HS-5 (cell line): ENCODE results near the gene CNBD2.
"Not testable (repeated sequence)": the region's sequence is repeated elsewhere in the genome, so short reads cannot be mapped to it uniquely, and the experiment has no call there.

ENCODE experiments used
- DNase-seq: peaks from one replicate; pipeline ENCODE4 v3.0.0-alpha.2; 2012; ENCODE audit warnings: low read depth

Gene CNBD2

GRCh38 chr20:36063916-36064657 is 95.7 kb downstream of the CNBD2 start:
- DNase-seq = no peak

GRCh38 chr20:36064658-36065426 is 96.5 kb downstream of the CNBD2 start:
- DNase-seq = no peak

DNA sequence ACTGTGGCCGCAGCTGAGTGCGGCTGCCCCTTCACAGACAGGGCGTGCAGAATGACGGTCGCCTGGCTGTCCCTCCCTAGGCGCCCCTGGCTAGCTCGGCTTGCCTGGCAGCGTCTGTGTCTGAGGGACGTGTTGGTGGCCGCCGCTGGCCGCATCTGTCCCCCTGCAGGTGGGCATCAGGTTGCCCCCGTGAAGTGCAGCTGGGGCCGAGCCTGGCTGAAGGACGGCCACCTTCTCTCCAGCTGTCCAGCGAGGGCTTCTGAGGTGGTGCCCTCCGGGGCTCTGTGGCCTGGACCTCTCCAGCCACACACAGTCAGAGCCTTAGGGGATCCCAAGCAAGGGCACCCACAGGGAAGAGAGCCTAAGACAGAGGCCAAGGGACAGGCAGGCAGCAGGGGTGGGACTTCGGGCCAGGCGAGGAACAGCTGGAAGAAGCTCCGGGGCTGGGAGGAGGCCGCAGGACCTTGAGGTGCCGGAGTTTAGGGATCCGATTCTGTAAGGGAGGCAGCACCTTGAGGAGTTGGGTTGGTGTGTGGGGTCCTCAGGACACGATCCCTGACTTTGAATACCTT is 97.1 kb downstream of the CNBD2 start:
- no peak for DNase-seq

GRCh38 chr20:36066777-36067176 is 98.4 kb downstream of the CNBD2 start:
- no peak for DNase-seq

- not testable (repeated sequence) for DNase-seq
Measured at GRCh38 chr20:36068526-36068925, 100.1 kb downstream of the CNBD2 start.

DNA sequence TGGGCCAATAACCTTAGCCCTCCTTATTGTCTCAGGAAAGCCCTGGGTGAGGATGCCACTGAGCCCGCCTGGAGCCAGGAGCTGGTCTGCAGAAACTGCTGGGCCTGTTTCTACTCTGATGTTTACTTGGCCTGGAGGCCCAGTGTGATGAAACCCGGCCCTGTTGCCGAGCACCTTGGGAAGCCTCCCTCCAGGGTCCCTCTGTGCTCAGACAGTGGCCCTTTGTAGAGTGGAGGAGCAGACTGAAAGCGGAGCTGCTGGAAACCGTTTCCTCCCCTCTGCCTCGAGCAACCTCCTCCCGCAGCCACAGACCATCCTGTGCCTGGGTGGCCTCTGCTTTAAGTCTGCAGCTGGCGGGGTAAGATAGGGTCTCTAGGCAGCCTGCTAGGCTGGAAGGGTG is 102.1 kb downstream of the CNBD2 start:
- no peak for DNase-seq

DNA sequence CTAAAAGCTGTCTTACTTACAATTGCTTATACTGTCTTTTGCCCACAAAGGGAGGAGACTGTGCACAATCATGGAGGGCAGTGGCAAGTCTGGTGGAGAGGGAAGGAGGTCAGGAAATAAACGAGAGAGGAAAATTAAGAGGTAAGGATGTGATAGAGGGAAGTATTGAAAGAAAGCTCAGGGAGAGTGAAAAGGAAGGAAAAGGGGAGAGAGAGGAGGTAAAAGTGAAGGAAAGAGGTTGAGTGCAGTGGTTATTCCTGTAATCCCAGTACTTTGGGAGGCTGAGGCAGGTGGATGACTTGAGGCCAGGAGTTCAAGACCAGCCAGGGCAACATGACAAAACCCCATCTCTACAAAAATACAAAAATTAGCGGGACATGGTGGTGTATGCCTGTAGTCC is 103.5 kb downstream of the CNBD2 start:
- no peak for DNase-seq

GRCh38 chr20:36074983-36075382 is 106.6 kb downstream of the CNBD2 start:
- DNase-seq = no peak

DNA sequence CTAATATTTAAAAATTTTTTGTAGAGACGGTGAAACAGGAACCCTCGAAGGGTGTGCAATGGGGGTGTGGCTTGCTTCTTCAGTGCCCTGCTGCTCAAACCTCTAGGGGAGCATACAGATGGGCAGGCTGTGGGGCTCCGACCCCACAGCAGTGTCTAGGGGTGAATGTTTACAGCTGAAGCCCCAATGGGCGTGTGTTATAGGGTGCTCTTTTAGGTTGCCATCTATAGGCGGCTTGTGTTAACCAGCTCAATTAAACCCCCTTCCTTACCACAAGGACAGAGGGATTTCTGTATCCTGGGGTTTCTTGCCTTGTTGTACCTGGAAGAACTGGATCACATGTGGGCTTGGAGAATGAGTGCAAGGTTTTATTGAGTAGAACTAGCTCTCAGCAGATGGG is 109.4 kb downstream of the CNBD2 start:
- DNase-seq = not testable (repeated sequence)

DNA sequence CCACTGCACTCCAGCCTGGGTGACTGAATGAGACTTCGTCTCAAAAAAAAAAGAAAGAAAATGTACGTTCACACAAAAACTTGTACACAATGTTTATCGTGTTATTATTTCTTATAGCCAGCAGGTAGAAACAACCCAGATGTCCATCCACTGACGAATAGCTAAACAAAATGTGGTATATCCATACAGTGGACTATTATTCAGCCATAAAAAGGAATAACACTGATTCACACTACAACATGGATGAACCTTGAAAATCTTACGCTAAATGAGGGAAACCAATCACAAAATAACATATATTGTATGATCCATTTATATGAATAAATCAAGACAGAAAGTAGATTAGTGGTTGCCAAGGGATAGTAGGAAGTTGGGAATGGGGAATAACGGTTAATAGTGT is 111.1 kb downstream of the CNBD2 start:
- DNase-seq = no peak

DNA sequence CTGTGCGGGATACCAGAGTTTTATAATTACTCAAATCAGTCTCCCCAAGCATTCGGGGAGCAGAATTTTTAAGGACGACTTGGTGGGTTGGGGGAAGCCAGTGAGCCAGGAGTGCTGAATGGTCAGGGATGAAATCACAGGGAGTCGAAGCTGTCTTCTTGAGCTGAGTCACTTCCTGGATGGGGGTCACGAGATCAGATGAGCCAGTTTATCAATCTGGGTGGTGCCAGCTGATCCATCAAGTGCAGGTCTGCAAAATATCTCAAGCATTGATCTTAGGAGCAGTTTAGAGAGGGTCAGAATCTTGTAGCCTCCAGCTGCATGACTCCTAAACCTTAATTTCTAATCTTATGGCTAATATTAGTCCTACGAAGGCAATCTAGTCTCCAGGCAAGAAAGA is 111.6 kb downstream of the CNBD2 start:
- peak; percentile 37 for DNase-seq
